ENCODE measurements around the gene GDF15.
A peak's percentile ranks its signal among the peaks of the same experiment; 100 is the strongest.

Gene GDF15

GRCh38 chr19:18419195-18419698, 33.3 kb downstream of the GDF15 start, which contains the start of gene SSBP4:
Gene SSBP4 (plus strand): TSS chr19:18419398. CDS start chr19:18419649, 251 bp downstream.
- peak; percentile 58 to 65 for DNase-seq (ENCODE audit: low read depth in 2 of 2)

GRCh38 chr19:18419699-18420460, 33.9 kb downstream of the GDF15 start:
- DNase-seq (ENCODE audit: low read depth in 2 of 2), result no peak

GRCh38 chr19:18420930-18421329, 35.0 kb downstream of the GDF15 start:
- DNase-seq (ENCODE audit: low read depth in 2 of 2), result no peak

GRCh38 chr19:18421371-18421959, 35.5 kb downstream of the GDF15 start:
- DNase-seq (ENCODE audit: low read depth in 2 of 2), result no peak

- DNase-seq (ENCODE audit: low read depth in 2 of 2), result no peak
Measured at GRCh38 chr19:18422530-18423191, 36.7 kb downstream of the GDF15 start.

- no peak for DNase-seq (ENCODE audit: low read depth in 2 of 2)
Measured at GRCh38 chr19:18423258-18424020, 37.5 kb downstream of the GDF15 start.

GRCh38 chr19:18424122-18424889, 38.3 kb downstream of the GDF15 start:
- DNase-seq (ENCODE audit: low read depth in 2 of 2), result no peak

GRCh38 chr19:18424890-18425514, 39.0 kb downstream of the GDF15 start:
- DNase-seq (ENCODE audit: low read depth in 2 of 2), result no peak

GRCh38 chr19:18425515-18426415, 39.8 kb downstream of the GDF15 start:
- DNase-seq (ENCODE audit: low read depth in 2 of 2), result no peak

GRCh38 chr19:18426416-18426767, 40.4 kb downstream of the GDF15 start:
- no peak for DNase-seq (ENCODE audit: low read depth in 2 of 2)

GRCh38 chr19:18427080-18427742, 41.3 kb downstream of the GDF15 start:
- DNase-seq (ENCODE audit: low read depth in 2 of 2), result no peak

- no peak for DNase-seq (ENCODE audit: low read depth in 2 of 2)
Measured at GRCh38 chr19:18427743-18428113, 41.8 kb downstream of the GDF15 start.

- no peak for DNase-seq (ENCODE audit: low read depth in 2 of 2)
Measured at GRCh38 chr19:18428173-18428786, 42.3 kb downstream of the GDF15 start.

- DNase-seq (ENCODE audit: low read depth in 2 of 2), result peak; percentile 78 to 80
Measured at GRCh38 chr19:18428787-18429674, 43.1 kb downstream of the GDF15 start.

- no peak for DNase-seq (ENCODE audit: low read depth in 2 of 2)
Measured at GRCh38 chr19:18429717-18430416, 43.9 kb downstream of the GDF15 start.

GRCh38 chr19:18430417-18431144, 44.6 kb downstream of the GDF15 start:
- no peak for DNase-seq (ENCODE audit: low read depth in 2 of 2)
